HG03342 (cell line): ENCODE data around the gene C1orf74.

Experiments
- ATAC-seq: cut with Tn5 transposase; IDR thresholded peaks from one replicate; pipeline ENCODE4 v1.9.1; 2021; ENCODE audit warnings: mild to moderate bottlenecking, moderate library complexity; ENCODE audit not compliant: unreplicated experiment

C1orf74 gene

GRCh38 chr1:209772126-209772525, 12.2 kb downstream of the C1orf74 start:
- no peak for ATAC-seq

GRCh38 chr1:209770636-209771415, 13.5 kb downstream of the C1orf74 start:
- ATAC-seq, result no peak

GRCh38 chr1:209769971-209770370, 14.4 kb downstream of the C1orf74 start:
- no peak for ATAC-seq

- peak; percentile 85 for ATAC-seq
These were observed 15.0 kb downstream of the C1orf74 start for GRCh38 chr1:209769171-209769904.

- ATAC-seq, result peak; percentile 78
These were observed 16.0 kb downstream of the C1orf74 start for GRCh38 chr1:209768354-209768774.

GRCh38 chr1:209767706-209768105, 16.7 kb downstream of the C1orf74 start:
- ATAC-seq, result no peak

GRCh38 chr1:209767096-209767495, 17.3 kb downstream of the C1orf74 start:
- ATAC-seq, result no peak

GRCh38 chr1:209766051-209766450, 18.3 kb downstream of the C1orf74 start:
- ATAC-seq, result no peak

GRCh38 chr1:209761011-209761635, 23.2 kb downstream of the C1orf74 start:
- no peak for ATAC-seq

GRCh38 chr1:209759829-209760359, 24.5 kb downstream of the C1orf74 start:
- no peak for ATAC-seq

- no peak for ATAC-seq
These were observed 26.0 kb downstream of the C1orf74 start for GRCh38 chr1:209758400-209758799.

- ATAC-seq, result peak; percentile 32
These were observed 27.5 kb downstream of the C1orf74 start for GRCh38 chr1:209756615-209757445.

GRCh38 chr1:209755926-209756614, 28.3 kb downstream of the C1orf74 start, which contains the start of gene TRAF3IP3:
TRAF3IP3 (plus strand) TSS chr1:209756053; CDS start chr1:209760040, 3,987 bp downstream.
- peak; percentile 78 for ATAC-seq

GRCh38 chr1:209755256-209755655, 29.1 kb downstream of the C1orf74 start:
- ATAC-seq, result no peak

GRCh38 chr1:209752890-209753289, 31.5 kb downstream of the C1orf74 start:
- ATAC-seq, result no peak

- ATAC-seq, result peak; percentile 50
These were observed 32.6 kb downstream of the C1orf74 start for GRCh38 chr1:209751627-209752231.

GRCh38 chr1:209749670-209750323, 34.6 kb downstream of the C1orf74 start:
- ATAC-seq, result no peak

- ATAC-seq, result no peak
These were observed 35.2 kb downstream of the C1orf74 start for GRCh38 chr1:209749205-209749604.

GRCh38 chr1:209748620-209749019, 35.7 kb downstream of the C1orf74 start:
- no peak for ATAC-seq
